ENCODE data around the gene HHATL. TPM values are rescaled to one million over a fixed set of nuclear protein-coding genes. Genes with fewer than 3 reads are reported as not detected.

The HHATL gene
- total and polyA plus RNA-seq, 2 donors (not counting 1 experiment from before 2014, with no cell fraction given): not detected

- DNase-seq (ENCODE audit: low read depth in 2 of 2): no peak
- no peak overlapping the region for H3K4me2 ChIP-seq (ENCODE audit: extremely low read depth, insufficient read depth, low read length)
- no peaks in the 10 kb centered on the region for H3K79me2 ChIP-seq (ENCODE audit: control insufficient read depth, insufficient read depth, low read length)
These were observed 13.8 kb downstream of the HHATL start for GRCh38 chr3:42688487-42689420.

DNA sequence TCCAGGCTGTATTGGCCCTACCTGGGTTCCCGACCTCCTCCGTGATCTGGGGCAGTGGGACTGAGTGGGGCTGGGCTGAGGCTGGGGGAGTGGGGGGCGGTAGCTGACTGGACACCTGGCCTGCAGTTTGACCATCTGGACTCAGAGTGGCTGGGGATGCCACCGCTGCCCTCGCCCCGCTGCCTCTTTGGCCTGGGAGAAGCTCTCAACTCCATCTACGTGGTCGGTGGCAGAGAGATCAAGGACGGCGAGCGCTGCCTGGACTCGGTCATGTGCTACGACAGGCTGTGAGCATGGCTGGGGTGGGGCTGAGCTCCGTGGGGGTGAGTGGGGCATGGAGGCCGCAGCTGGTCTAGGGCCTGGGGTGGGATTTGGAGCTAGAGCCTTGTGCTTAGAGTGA, 14.6 kb downstream of the HHATL start:
- TF ChIP-seq EZH2 (IDR thresholded peaks at IDR 0.05; ENCODE audit: low read length, missing control alignments): no peak
- Histone ChIP-seq H3K4me2 (ENCODE audit: extremely low read depth, insufficient read depth, low read length) (no peak overlapping the region), H3K4me1 (ENCODE audit: control insufficient read depth, extremely low read depth, insufficient read depth, low read length) (peaks cover 9% of the 10 kb centered on the region), H3K36me3 (ENCODE audit: control insufficient read depth, insufficient read depth, low read length) (no peaks in the 10 kb centered on the region), H3K79me2 (ENCODE audit: control insufficient read depth, insufficient read depth, low read length) (no peaks in the 10 kb centered on the region), H3K27ac (ENCODE audit: insufficient read depth, low read length) (no peak overlapping the region), H3K9ac (ENCODE audit: insufficient read depth, low read length) (no peak overlapping the region), H3K27me3 (ENCODE audit: control insufficient read depth, insufficient read depth, low read length) (peaks cover 20% of the 10 kb centered on the region), H3K4me3 (replicated peaks in 1 of 4; ENCODE audit: control extremely low read depth in 1 of 4, insufficient read depth in 1 of 4, low read depth in 3 of 4, low read length in 4 of 4) (no peak overlapping the region), H4K20me1 (ENCODE audit: control insufficient read depth, extremely low read depth, insufficient read depth, low read length) (no peaks in the 10 kb centered on the region), H2AFZ (ENCODE audit: low read length) (no peak overlapping the region), H3K9me3 (ENCODE audit: control insufficient read depth, insufficient read depth, low read depth, low read length) (no peaks in the 10 kb centered on the region)
- DNase-seq (ENCODE audit: low read depth in 2 of 2): no peak

More at GRCh38 chr3:42688487-42689420, 13.8 kb downstream of the HHATL start:
- peaks cover 20% of the 10 kb centered on the region for H3K27me3 ChIP-seq (ENCODE audit: control insufficient read depth, insufficient read depth, low read length)
- no peak overlapping the region for H3K4me3 ChIP-seq (replicated peaks in 1 of 4; ENCODE audit: control extremely low read depth in 1 of 4, insufficient read depth in 1 of 4, low read depth in 3 of 4, low read length in 4 of 4)
- no peak overlapping the region for H3K9ac ChIP-seq (ENCODE audit: insufficient read depth, low read length)
- peaks cover 6% of the 10 kb centered on the region for H3K4me1 ChIP-seq (ENCODE audit: control insufficient read depth, extremely low read depth, insufficient read depth, low read length)
- TF ChIP-seq, protein P1, sequence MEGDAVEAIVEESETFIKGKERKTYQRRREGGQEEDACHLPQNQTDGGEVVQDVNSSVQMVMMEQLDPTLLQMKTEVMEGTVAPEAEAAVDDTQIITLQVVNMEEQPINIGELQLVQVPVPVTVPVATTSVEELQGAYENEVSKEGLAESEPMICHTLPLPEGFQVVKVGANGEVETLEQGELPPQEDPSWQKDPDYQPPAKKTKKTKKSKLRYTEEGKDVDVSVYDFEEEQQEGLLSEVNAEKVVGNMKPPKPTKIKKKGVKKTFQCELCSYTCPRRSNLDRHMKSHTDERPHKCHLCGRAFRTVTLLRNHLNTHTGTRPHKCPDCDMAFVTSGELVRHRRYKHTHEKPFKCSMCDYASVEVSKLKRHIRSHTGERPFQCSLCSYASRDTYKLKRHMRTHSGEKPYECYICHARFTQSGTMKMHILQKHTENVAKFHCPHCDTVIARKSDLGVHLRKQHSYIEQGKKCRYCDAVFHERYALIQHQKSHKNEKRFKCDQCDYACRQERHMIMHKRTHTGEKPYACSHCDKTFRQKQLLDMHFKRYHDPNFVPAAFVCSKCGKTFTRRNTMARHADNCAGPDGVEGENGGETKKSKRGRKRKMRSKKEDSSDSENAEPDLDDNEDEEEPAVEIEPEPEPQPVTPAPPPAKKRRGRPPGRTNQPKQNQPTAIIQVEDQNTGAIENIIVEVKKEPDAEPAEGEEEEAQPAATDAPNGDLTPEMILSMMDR (conservative IDR thresholded peaks at IDR 0.05 in 1 of 2, IDR thresholded peaks at IDR 0.05 in 1 of 2; ENCODE audit: low read depth in 1 of 2, low read length in 2 of 2): no peak
- TF ChIP-seq EZH2 (IDR thresholded peaks at IDR 0.05; ENCODE audit: low read length, missing control alignments): no peak
- no peaks in the 10 kb centered on the region for H3K36me3 ChIP-seq (ENCODE audit: control insufficient read depth, insufficient read depth, low read length)
- no peaks in the 10 kb centered on the region for H3K9me3 ChIP-seq (ENCODE audit: control insufficient read depth, insufficient read depth, low read depth, low read length)
- H4K20me1 ChIP-seq (ENCODE audit: control insufficient read depth, extremely low read depth, insufficient read depth, low read length): no peaks in the 10 kb centered on the region
- no peak overlapping the region for H3K27ac ChIP-seq (ENCODE audit: insufficient read depth, low read length)
- no peak overlapping the region for H2AFZ ChIP-seq (ENCODE audit: low read length)

- Histone ChIP-seq H3K27ac (ENCODE audit: insufficient read depth, low read length) (no peak overlapping the region), H3K9me3 (ENCODE audit: control insufficient read depth, insufficient read depth, low read depth, low read length) (no peaks in the 10 kb centered on the region), H3K9ac (ENCODE audit: insufficient read depth, low read length) (no peak overlapping the region), H2AFZ (ENCODE audit: low read length) (no peak overlapping the region), H3K4me1 (ENCODE audit: control insufficient read depth, extremely low read depth, insufficient read depth, low read length) (peaks cover 9% of the 10 kb centered on the region), H4K20me1 (ENCODE audit: control insufficient read depth, extremely low read depth, insufficient read depth, low read length) (no peaks in the 10 kb centered on the region), H3K4me3 (replicated peaks in 1 of 4; ENCODE audit: control extremely low read depth in 1 of 4, insufficient read depth in 1 of 4, low read depth in 3 of 4, low read length in 4 of 4) (no peak overlapping the region), H3K27me3 (ENCODE audit: control insufficient read depth, insufficient read depth, low read length) (peaks cover 18% of the 10 kb centered on the region), H3K4me2 (ENCODE audit: extremely low read depth, insufficient read depth, low read length) (no peak overlapping the region), H3K79me2 (ENCODE audit: control insufficient read depth, insufficient read depth, low read length) (no peaks in the 10 kb centered on the region), H3K36me3 (ENCODE audit: control insufficient read depth, insufficient read depth, low read length) (no peaks in the 10 kb centered on the region)
- no peak for TF ChIP-seq EZH2 (IDR thresholded peaks at IDR 0.05; ENCODE audit: low read length, missing control alignments)
- TF ChIP-seq, protein P1 (conservative IDR thresholded peaks at IDR 0.05 in 1 of 2, IDR thresholded peaks at IDR 0.05 in 1 of 2; ENCODE audit: low read depth in 1 of 2, low read length in 2 of 2): no peak
- no peak for DNase-seq (ENCODE audit: low read depth in 2 of 2)
These were observed 15.6 kb downstream of the HHATL start for GRCh38 chr3:42686832-42687650.

Data from fibroblast of lung (primary cell).